Measurements from ENCODE around the gene PCGF3.
"Not testable (repeated sequence)": the region's sequence is repeated elsewhere in the genome, so short reads cannot be mapped to it uniquely, and the experiment has no call there.

The PCGF3 gene

DNA sequence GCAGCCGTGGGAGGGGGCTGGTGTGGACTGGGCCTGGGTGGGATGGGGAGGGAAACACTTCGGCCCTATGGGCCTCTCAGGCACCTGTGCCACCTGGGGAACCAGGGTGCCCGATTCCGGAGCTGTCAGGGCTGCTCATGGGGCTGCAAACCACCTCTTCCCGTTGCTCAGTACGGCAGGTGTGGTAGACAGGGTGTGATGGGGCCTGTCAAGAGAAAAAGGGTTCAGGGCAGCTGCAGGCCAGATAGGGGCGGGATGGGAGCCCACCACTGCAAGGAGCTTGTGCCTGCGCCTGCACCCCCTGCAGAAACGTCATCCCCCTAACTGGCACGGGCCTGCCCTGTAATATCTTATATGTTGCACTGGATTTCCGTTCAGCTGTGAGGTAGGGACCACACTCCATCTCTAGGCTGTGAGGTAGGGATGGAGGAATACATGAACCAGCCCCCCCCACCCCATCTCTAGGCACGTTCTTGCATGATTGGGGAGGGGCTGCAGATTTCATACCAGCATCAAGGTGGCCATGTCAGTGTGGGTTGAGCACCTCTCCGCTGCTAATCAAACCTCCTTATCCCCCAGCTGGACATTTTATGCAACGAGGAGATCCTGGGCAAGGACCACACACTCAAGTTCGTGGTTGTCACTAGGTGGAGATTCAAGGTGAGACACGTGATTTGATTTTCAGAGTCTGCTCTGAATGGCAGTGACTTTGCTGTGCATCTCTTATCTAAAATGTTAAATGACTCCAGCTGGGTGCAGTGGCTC is 59.0 kb downstream of the PCGF3 start:
- no peak for DNase-seq (ENCODE audit: low spot score)

GRCh38 chr4:766152-766515 is 60.5 kb downstream of the PCGF3 start:
- DNase-seq (ENCODE audit: low spot score), result peak; percentile 37

DNA sequence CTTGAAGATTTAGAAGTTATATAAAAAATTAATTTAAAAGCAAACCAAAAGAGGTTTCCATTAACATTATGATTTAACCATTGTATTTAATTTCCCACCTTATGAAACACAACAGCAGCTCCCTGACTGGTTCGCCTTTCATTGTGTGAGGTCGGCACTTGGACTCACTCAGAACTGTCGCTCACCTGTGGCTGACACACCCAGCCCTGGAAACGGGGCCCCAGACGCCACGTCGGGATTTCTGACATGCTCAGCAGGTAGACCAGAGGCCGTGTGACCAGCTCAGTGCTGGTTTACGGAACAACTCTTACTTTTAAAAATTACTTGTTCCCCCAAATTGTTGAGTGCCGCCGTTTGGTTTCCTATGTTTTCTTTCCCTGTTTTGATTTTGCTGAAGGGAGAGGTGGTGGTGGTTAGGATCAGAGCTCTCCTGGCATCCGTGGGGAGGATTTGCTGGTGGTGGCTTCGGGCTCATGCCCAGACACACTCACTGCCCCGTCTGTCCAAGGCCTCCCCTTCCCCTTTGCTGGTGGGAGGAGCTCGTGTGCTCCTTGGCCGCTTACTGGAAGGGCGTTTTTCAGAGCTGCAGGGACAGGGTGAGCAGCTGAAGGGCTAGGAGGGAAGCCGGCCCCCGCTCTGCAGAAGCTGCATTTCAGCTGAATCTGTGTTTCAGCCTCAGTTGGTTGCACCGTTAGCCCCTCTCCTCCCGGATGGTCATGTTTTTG is 61.1 kb downstream of the PCGF3 start:
- DNase-seq (ENCODE audit: low spot score), result no peak

GRCh38 chr4:768076-768475 is 62.4 kb downstream of the PCGF3 start:
- no peak for DNase-seq (ENCODE audit: low spot score)

DNA sequence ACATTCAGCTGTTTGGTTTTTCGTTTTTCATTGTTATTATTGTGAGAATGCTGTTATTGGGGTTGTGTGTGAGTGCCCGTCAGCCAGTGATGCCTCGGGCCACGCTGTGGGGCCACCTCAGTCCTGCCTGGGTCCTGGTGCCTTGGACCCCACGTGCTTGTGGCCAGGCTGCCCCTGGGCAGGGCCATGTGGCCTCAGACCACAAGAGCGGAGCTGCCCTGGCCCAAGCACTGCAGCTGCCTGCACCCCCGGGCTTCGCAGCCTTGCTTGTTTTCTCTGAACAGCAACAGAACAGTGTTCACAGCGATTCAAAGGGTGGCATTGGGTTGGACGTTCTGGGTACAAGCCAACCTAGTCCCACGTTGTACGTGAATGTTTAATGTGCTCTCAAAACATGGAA is 63.4 kb downstream of the PCGF3 start:
- DNase-seq (ENCODE audit: low spot score), result no peak

GRCh38 chr4:769511-769910 is 63.9 kb downstream of the PCGF3 start:
- no peak for DNase-seq (ENCODE audit: low spot score)

DNA sequence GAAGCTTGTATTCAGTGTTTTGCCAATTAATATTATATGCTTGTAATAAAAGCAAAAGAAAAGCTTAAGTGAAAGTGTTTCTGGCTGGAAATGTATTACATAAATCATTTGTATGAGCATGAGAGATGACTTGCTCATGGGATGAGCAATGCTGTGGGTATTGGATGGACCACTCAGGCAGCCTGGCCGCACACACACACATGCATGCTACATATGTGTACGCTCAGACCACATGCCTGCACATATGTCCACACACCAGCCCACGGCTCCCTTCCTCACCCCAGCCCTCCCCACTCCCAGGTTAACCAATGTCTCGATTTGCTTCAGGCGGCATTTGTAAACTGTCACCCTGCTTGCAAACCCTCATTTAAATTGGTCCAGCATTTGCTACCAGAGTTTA is 64.4 kb downstream of the PCGF3 start:
- DNase-seq (ENCODE audit: low spot score), result no peak

DNA sequence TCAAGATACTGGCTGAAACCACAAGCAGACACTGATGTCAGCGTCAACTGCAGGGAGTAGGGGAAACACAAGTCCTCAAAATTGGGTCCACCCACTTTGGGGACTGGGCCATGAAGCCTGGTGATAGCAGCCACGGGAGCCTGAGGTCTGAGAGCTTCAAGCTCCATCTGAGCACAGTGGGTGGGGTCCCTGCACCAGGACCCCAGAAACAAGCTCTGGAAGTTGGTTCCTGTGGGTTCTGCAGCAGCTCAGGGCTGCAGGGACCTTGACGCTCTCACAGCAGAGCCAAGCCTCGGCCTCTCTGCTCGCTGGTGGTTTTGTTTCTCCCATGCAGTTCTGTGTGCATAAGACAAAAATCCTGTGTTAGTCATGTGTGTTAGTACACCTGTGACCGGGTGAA is 65.8 kb downstream of the PCGF3 start:
- DNase-seq (ENCODE audit: low spot score), result no peak

- no peak for DNase-seq (ENCODE audit: low spot score)
Measured at GRCh38 chr4:772118-772517, 66.5 kb downstream of the PCGF3 start.

DNA sequence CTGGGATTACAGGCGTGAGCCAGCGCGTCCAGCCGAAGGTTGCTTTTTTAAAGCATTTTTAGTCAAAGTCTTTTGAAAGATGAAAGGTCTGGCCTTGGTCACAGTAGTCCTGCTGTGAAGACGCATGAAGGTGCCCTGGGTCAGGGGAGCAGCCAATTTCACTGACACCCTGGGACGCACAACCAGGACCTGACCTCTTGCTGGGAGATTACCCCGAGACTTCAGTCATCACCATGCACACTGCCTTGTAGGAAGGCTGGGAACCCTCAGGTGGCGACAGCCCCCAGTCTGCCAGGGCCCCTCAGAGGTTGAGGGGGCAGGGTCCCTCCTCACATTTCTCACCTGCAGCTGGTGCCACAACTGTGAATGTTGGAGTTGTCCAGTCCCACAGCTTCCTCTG is 67.1 kb downstream of the PCGF3 start:
- no peak for DNase-seq (ENCODE audit: low spot score)

DNA sequence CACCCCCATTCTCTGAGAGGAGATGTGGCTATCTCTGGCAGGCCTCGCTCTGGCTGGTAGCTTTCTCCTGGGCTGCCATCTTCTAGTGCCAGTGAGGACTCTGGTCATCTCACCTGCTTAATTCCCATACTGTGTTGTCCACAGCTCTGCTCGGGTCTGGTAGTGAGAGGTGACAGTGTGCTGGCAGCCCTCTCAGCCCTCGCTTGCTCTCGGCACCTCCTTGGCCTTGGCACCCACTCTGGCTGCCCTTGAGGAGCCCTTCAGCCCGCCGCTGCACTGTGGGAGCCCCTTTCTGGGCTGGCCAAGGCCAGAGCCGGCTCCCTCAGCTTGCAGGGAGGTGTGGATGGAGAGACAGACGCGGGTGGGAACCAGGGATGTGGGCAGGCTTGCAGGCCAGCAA is 67.6 kb downstream of the PCGF3 start:
- DNase-seq (ENCODE audit: low spot score), result no peak

DNA sequence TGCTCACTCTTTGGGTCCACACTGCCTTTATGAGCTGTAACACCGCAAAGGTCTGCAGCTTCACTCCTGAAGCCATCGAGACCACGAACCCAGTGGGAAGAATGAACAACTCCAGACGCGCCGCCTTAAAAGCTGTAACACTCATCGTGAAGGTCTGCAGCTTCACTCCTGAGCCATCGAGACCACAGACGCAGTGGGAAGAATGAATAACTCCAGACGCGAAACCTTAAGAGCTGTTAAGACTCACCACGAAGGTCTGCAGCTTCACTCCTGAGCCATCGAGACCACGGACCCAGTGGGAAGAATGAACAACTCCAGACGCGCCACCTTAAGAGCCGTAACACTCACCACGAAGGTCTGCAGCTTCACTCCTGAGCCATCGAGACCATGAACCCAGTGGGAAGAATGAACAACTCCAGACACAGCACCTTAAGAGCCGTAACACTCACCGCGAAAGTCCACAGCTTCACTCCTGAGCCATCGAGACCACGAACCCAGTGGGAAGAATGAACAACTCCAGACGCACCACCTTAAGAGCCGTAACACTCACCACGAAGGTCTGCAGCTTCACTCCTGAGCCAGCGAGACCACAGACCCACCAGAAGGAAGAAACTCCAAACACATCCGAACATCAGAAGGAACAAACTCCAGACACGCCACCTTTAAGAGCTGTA is 68.9 kb downstream of the PCGF3 start:
- not testable (repeated sequence) for DNase-seq (ENCODE audit: low spot score)

DNA sequence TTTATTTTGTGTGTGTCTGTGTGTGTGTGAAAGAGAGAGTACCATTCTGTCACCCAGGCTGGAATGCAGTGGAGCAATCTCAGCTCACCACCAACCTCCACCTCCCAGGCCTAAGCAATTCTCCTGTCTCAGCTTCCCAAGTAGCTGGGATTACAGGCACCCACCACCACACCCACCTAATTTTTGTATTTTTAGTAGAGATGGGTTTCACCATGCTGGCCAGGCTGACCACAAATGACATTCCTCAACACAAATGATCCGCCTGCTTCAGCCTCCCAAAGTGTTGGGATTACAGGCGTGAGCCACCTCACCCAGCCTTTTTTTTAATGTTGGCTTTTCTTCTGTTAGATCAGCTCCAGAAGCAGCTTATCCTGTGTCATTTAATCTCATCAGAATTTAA is 69.9 kb downstream of the PCGF3 start:
- DNase-seq (ENCODE audit: low spot score), result not testable (repeated sequence)

DNA sequence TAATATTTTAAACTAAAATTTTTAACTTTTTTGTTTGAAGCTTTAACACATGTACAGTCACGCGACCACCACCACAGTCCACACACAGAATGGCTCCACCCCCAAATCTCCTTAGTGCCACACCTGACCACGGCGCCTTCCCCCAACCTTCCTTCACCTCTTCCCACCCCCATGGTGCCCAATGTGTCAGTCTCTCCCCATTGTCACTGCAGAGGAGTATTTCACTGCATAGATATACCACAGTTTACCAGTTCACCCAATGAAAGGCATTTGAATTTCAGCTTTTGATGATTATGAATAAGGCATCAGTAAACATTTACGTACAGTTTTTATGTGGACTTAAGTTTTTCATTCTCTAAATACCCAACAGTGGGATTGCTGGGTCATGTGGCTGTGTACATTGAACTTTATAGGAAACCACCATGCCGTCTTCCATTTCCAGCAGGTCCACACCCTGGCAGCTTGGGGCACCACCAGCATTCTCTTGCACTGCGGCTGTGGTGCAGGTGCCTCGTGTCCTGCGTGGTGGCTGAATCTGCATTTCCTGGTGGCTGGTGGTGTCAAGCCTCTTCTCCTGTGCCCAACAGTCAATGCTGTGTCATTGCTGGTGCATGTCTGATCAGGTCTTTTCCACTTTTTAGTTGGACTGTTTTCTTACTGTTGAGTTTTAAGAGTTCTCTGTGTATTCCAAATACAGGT is 71.3 kb downstream of the PCGF3 start:
- no peak for DNase-seq (ENCODE audit: low spot score)

- no peak for DNase-seq (ENCODE audit: low spot score)
Measured at GRCh38 chr4:777520-778262, 72.1 kb downstream of the PCGF3 start.

- no peak for DNase-seq (ENCODE audit: low spot score)
Measured at GRCh38 chr4:779555-779954, 73.9 kb downstream of the PCGF3 start.

- not testable (repeated sequence) for DNase-seq (ENCODE audit: low spot score)
Measured at GRCh38 chr4:780255-780654, 74.6 kb downstream of the PCGF3 start.

DNA sequence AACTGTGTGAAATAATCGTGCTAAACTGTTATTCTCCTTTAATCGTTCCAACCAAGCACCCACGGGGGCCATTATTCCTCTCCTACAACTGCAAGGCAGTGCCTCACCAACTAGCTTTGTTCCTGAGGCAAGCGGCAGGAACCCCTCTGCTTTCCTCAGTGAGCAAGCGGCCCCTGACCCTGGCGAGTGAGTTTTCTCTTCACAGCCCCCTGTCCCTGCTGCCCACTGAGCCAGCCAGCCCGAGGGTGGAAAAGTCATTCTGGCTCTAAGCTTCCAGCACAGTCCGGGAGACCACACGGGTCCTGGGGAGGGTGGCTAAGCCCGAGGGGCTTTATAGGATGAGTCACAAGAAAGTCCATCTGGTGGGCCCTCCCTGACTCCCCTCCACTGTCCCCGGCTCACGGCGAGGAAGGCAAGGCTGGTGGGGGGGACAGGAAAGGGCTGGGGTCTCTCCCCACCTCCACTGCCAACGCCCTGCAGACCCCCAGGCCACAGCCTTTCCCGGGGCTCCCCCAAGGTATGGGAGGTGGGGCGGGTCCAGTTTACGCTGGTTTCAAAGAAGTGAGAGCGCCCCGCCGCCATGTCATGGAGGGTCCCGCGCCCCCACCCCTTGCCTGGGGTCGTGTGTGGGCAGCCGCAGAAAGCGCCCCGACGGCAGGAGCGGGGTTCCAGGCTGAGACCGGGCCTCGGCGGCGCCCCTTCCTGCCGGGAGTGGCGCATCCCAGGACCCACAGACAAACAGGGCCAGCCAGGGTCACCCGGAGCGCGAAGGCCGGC is 75.3 kb downstream of the PCGF3 start:
- DNase-seq (ENCODE audit: low spot score), result no peak

- DNase-seq (ENCODE audit: low spot score), result peak; percentile 99
Measured at GRCh38 chr4:781493-782216, 76.0 kb downstream of the PCGF3 start.

Data from AG08395 (cell line).